HEK293 (cell line): Measurements from ENCODE around the gene CLDN14.

Experiments
- CTCF ChIA-PET: fragments of 350-600 bp; formaldehyde crosslinking; extraction: SDS; loops from one replicate; lab custom pipeline; 2021; ENCODE audit warnings: antibody characterized with exemption; lab: Yijun Ruan, JAX
- POLR2A ChIA-PET: fragments of 300-600 bp; formaldehyde crosslinking; extraction: SDS; loops from one replicate; lab custom pipeline; 2020; ENCODE audit warnings: antibody characterized with exemption, inconsistent platforms; lab: Yijun Ruan, JAX
- H3K27ac ChIP-seq: fragments of 200-500 bp; sonication (Bioruptor generic); 2 replicates; pipeline ENCODE4 v1.5.1; 2014; ENCODE audit warnings: low read depth, low read length, control low read depth, inconsistent platforms; ENCODE audit errors: extremely low read depth
- H3K36me3 ChIP-seq, 2 experiments: fragments of 200-500 bp in 1 of 2; sonication (Bioruptor generic) in 1 of 2; 1 replicate in 1 of 2; 2 replicates in 1 of 2; pipeline ENCODE4 v1.5.1; 2014 to 2017; ENCODE audit warnings: inconsistent platforms in 2 of 2, low read length in 2 of 2; ENCODE audit not compliant: control insufficient read depth in 2 of 2, insufficient read depth in 1 of 2
- H3K4me1 ChIP-seq: fragments of 200-500 bp; sonication (Bioruptor generic); 2 replicates; pipeline ENCODE4 v1.5.1; 2014; ENCODE audit warnings: mild to moderate bottlenecking, low read length, inconsistent platforms; ENCODE audit not compliant: control insufficient read depth, insufficient read depth
- H3K4me3 ChIP-seq: 2 replicates; pipeline ENCODE4 v1.5.1; 2011; ENCODE audit warnings: low read depth, mild to moderate bottlenecking, control low read depth, low read length, moderate library complexity
- H3K9me3 ChIP-seq: fragments of 200-500 bp; sonication (Bioruptor generic); 2 replicates; pipeline ENCODE4 v1.5.1; 2014; ENCODE audit warnings: low read depth, low read length, inconsistent platforms; ENCODE audit not compliant: control insufficient read depth, insufficient read depth
- GLI2 ChIP-seq: fragments of 450-650 bp; formaldehyde crosslinking; IDR thresholded peaks from 2 replicates; pipeline ENCODE4; 2017; ENCODE audit warnings: missing biosample characterization, missing genetic modification characterization, low read depth, borderline replicate concordance
- GLIS2 ChIP-seq: fragments of 450-650 bp; formaldehyde crosslinking; IDR thresholded peaks from 2 replicates; pipeline ENCODE4 v1.5.1; 2016; ENCODE audit warnings: missing biosample characterization, missing genetic modification characterization
- HOXD13 ChIP-seq: sonication (generic); formaldehyde crosslinking; IDR thresholded peaks from 2 replicates; pipeline ENCODE4 v1.8.0; 2022; ENCODE audit warnings: missing genetic modification reagents, borderline replicate concordance
- KLF17 ChIP-seq: fragments of 450-650 bp; formaldehyde crosslinking; IDR thresholded peaks from 2 replicates; pipeline ENCODE4 v1.5.1; 2016; ENCODE audit warnings: missing biosample characterization, missing genetic modification characterization
- KLF9 ChIP-seq: fragments of 450-650 bp; formaldehyde crosslinking; IDR thresholded peaks from 2 replicates; pipeline ENCODE4 v1.5.1; 2016; ENCODE audit warnings: missing biosample characterization, missing genetic modification characterization, low read depth
- SP2 ChIP-seq: fragments of 450-650 bp; formaldehyde crosslinking; IDR thresholded peaks from 2 replicates; pipeline ENCODE4 v1.5.1; 2016; ENCODE audit warnings: missing biosample characterization, missing genetic modification characterization
- TCF7L2 ChIP-seq: IDR thresholded peaks from 2 replicates; pipeline ENCODE4 v1.6.1; 2011; ENCODE audit warnings: low read depth, mild to moderate bottlenecking, inconsistent platforms, low read length, moderate library complexity, borderline replicate concordance
- ZBTB21 ChIP-seq: fragments of 450-650 bp; formaldehyde crosslinking; IDR thresholded peaks from 2 replicates; pipeline ENCODE4 v1.5.1; 2017; ENCODE audit warnings: missing biosample characterization, missing genetic modification characterization
- ZBTB44 ChIP-seq: fragments of 450-650 bp; IDR thresholded peaks from 2 replicates; pipeline ENCODE4 v1.5.1; 2018; ENCODE audit warnings: missing biosample characterization, mild to moderate bottlenecking, missing genetic modification characterization
- ZBTB6 ChIP-seq: fragments of 450-650 bp; formaldehyde crosslinking; IDR thresholded peaks from 2 replicates; pipeline ENCODE4 v1.5.1; 2017; ENCODE audit warnings: missing biosample characterization, missing genetic modification characterization
- ZNF16 ChIP-seq: fragments of 450-650 bp; formaldehyde crosslinking; IDR thresholded peaks from 2 replicates; pipeline ENCODE4 v1.5.1; 2016; ENCODE audit warnings: low read depth, missing biosample characterization, missing genetic modification characterization
- ZNF362 ChIP-seq: fragments of 450-650 bp; formaldehyde crosslinking; IDR thresholded peaks from 2 replicates; pipeline ENCODE4 v1.5.1; 2016; ENCODE audit warnings: missing biosample characterization, missing genetic modification characterization
- ZNF433 ChIP-seq: fragments of 450-650 bp; formaldehyde crosslinking; IDR thresholded peaks from 2 replicates; pipeline ENCODE4 v1.5.1; 2016; ENCODE audit warnings: missing biosample characterization, missing genetic modification characterization, low read depth
- ZNF48 ChIP-seq: fragments of 450-650 bp; formaldehyde crosslinking; IDR thresholded peaks from 2 replicates; pipeline ENCODE4 v1.5.1; 2016; ENCODE audit warnings: missing biosample characterization, missing genetic modification characterization
- ZNF580 ChIP-seq: fragments of 450-650 bp; formaldehyde crosslinking; IDR thresholded peaks from 2 replicates; pipeline ENCODE4 v1.5.1; 2016; ENCODE audit warnings: missing biosample characterization, missing genetic modification characterization
- ZNF629 ChIP-seq: fragments of 450-650 bp; formaldehyde crosslinking; IDR thresholded peaks from 2 replicates; pipeline ENCODE4 v1.5.1; 2017; ENCODE audit warnings: missing biosample characterization, missing genetic modification characterization
- ZNF701 ChIP-seq: fragments of 450-650 bp; formaldehyde crosslinking; IDR thresholded peaks from 2 replicates; pipeline ENCODE4 v1.5.1; 2016; ENCODE audit warnings: missing biosample characterization, missing genetic modification characterization
- ZSCAN4 ChIP-seq: fragments of 450-650 bp; formaldehyde crosslinking; IDR thresholded peaks from 2 replicates; pipeline ENCODE4 v1.5.1; 2017; ENCODE audit warnings: missing biosample characterization, missing genetic modification characterization

The CLDN14 gene

GRCh38 chr21:36524477-36524876 is 44.6 kb upstream of the CLDN14 start (continued):
- TF ChIP-seq HOXD13 (CRISPR knock-in tag) (no peak), SP2 (tag by site-specific recombination) (no peak)

- Histone ChIP-seq H3K36me3 (no peaks in the 10 kb centered on the region), H3K27ac (no peak overlapping the region), H3K4me1 (no peaks in the 10 kb centered on the region), H3K9me3 (no peaks in the 10 kb centered on the region), H3K4me3 (no peak overlapping the region)
- POLR2A ChIA-PET, result no interaction called here
- CTCF ChIA-PET, result interaction anchor here (2.4 kb wide), 1 partner anchor 18 kb away, joined by 13 read pairs; no protein-coding TSS in a partner anchor
- no peak for TF ChIP-seq ZNF580 (tag by site-specific recombination)
- no peak for TF ChIP-seq ZBTB21 (tag by site-specific recombination)
- TF ChIP-seq SP2 (tag by site-specific recombination), result no peak
- TF ChIP-seq ZBTB44, result no peak
- TF ChIP-seq ZSCAN4, result no peak
- TF ChIP-seq GLIS2, result no peak
- TF ChIP-seq GLI2 (tag by site-specific recombination), result no peak
- no peak for TF ChIP-seq ZNF362 (tag by site-specific recombination)
- no peak for TF ChIP-seq ZNF701
- no peak for TF ChIP-seq ZNF629 (tag by site-specific recombination)
- no peak for TF ChIP-seq KLF17 (tag by site-specific recombination)
- no peak for TF ChIP-seq KLF9 (tag by site-specific recombination)
- TF ChIP-seq HOXD13 (CRISPR knock-in tag), result no peak
- TF ChIP-seq ZNF48, result no peak
- no peak for TF ChIP-seq ZNF16 (tag by site-specific recombination)
- no peak for TF ChIP-seq ZNF433 (tag by site-specific recombination)
- no peak for TF ChIP-seq ZBTB6 (tag by site-specific recombination)
- no peak for TF ChIP-seq TCF7L2
Observed at GRCh38 chr21:36522219-36522808, 42.4 kb upstream of the CLDN14 start.
